DMS53 (cell line): Measurements from ENCODE around the gene ABCA10.

ENCODE experiments used
- DNase-seq: peaks from one replicate; lab custom pipeline; 2025; lab: John Stamatoyannopoulos, UW

The ABCA10 gene

GRCh38 chr17:69164206-69164605 lies 64.4 kb downstream of the ABCA10 start:
- no peak for DNase-seq

GRCh38 chr17:69159418-69159817 lies 69.2 kb downstream of the ABCA10 start:
- no peak for DNase-seq

- DNase-seq: no peak
These were observed 74.4 kb downstream of the ABCA10 start for GRCh38 chr17:69154267-69154666.

- DNase-seq: no peak
These were observed 78.3 kb downstream of the ABCA10 start for GRCh38 chr17:69150333-69150732.

- no peak for DNase-seq
These were observed 81.2 kb downstream of the ABCA10 start for GRCh38 chr17:69147460-69147859.

GRCh38 chr17:69144331-69145255 lies 84.0 kb downstream of the ABCA10 start:
- no peak for DNase-seq

GRCh38 chr17:69143683-69144231 lies 84.9 kb downstream of the ABCA10 start:
- DNase-seq: no peak

GRCh38 chr17:69143151-69143550 lies 85.5 kb downstream of the ABCA10 start:
- no peak for DNase-seq

- DNase-seq: no peak
These were observed 86.3 kb downstream of the ABCA10 start for GRCh38 chr17:69142175-69142802.

GRCh38 chr17:69141431-69142174 lies 87.0 kb downstream of the ABCA10 start, which contains the start of gene ABCA6:
ABCA6 (minus strand) TSS chr17:69141895; CDS start chr17:69140703, 1,192 bp downstream.
- no peak for DNase-seq

GRCh38 chr17:69134112-69134511 lies 94.5 kb downstream of the ABCA10 start:
- DNase-seq: no peak

- no peak for DNase-seq
These were observed 97.9 kb downstream of the ABCA10 start for GRCh38 chr17:69130627-69131296.

GRCh38 chr17:69123626-69124025 lies 105.0 kb downstream of the ABCA10 start:
- DNase-seq: no peak

- DNase-seq: no peak
These were observed 106.6 kb downstream of the ABCA10 start for GRCh38 chr17:69122065-69122464.

- DNase-seq: no peak
These were observed 110.5 kb downstream of the ABCA10 start for GRCh38 chr17:69117855-69118784.

GRCh38 chr17:69111794-69112193 lies 116.8 kb downstream of the ABCA10 start:
- DNase-seq: no peak

GRCh38 chr17:69105907-69106730 lies 122.5 kb downstream of the ABCA10 start:
- no peak for DNase-seq

- no peak for DNase-seq
These were observed 124.9 kb downstream of the ABCA10 start for GRCh38 chr17:69103557-69104233.

- DNase-seq: no peak
These were observed 130.0 kb downstream of the ABCA10 start for GRCh38 chr17:69098625-69099024.
